Measurements from ENCODE around the gene MESP1.

DNA sequence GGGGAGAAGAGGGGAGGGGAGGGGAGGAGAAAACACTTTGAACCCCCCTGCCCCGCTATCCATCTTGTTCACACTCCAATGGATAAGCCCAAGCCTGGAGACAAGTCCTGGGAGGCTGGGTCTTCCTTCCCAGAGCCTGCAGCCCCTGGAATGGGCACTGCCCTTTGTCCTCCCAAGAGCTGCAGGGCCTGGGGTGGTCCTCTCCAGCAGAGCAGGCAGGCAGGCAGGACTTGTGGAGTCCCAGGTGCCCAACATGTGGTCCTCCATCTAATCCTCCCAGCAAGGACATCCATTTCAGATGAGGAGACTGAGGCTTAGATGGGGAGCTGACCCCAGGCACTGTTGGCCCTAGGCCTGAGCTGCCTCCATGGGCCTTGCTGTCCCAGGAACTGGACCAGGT lies 14.6 kb upstream of the MESP1 start:
- TF ChIP-seq ZNF132 (tag by site-specific recombination; IDR thresholded peaks at IDR 0.05; ENCODE audit: borderline replicate concordance) (no peak), ZNF146 (tag by site-specific recombination; IDR thresholded peaks at IDR 0.05) (no peak), KLF9 (tag by site-specific recombination; IDR thresholded peaks at IDR 0.05; ENCODE audit: low read depth) (no peak), CTCF (tag by site-specific recombination; IDR thresholded peaks at IDR 0.05) (no peak), ZNF398 (tag by site-specific recombination; IDR thresholded peaks at IDR 0.05) (no peak)
- TF ChIP-seq, protein P1, sequence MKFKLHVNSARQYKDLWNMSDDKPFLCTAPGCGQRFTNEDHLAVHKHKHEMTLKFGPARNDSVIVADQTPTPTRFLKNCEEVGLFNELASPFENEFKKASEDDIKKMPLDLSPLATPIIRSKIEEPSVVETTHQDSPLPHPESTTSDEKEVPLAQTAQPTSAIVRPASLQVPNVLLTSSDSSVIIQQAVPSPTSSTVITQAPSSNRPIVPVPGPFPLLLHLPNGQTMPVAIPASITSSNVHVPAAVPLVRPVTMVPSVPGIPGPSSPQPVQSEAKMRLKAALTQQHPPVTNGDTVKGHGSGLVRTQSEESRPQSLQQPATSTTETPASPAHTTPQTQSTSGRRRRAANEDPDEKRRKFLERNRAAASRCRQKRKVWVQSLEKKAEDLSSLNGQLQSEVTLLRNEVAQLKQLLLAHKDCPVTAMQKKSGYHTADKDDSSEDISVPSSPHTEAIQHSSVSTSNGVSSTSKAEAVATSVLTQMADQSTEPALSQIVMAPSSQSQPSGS (tag by site-specific recombination; IDR thresholded peaks at IDR 0.05; ENCODE audit: low read depth) = no peak
